Erythroblast (primary cell): Measurements from ENCODE around the gene CARD19.
A peak's percentile ranks its signal among the peaks of the same experiment; 100 is the strongest.

Experiments
- DNase-seq, 2 experiments: peaks; one replicate each; lab custom pipeline; 2025; lab: John Stamatoyannopoulos, UW
- GATA1 ChIP-seq: IDR thresholded peaks from 2 replicates; pipeline ENCODE4 v1.6.1; 2011; ENCODE audit warnings: low read depth, mild to moderate bottlenecking, control low read depth, low read length, moderate library complexity
- POLR2A ChIP-seq: IDR thresholded peaks from 2 replicates; pipeline ENCODE4 v1.6.1; 2011; ENCODE audit warnings: mild to moderate bottlenecking, low read length

The CARD19 gene

DNA sequence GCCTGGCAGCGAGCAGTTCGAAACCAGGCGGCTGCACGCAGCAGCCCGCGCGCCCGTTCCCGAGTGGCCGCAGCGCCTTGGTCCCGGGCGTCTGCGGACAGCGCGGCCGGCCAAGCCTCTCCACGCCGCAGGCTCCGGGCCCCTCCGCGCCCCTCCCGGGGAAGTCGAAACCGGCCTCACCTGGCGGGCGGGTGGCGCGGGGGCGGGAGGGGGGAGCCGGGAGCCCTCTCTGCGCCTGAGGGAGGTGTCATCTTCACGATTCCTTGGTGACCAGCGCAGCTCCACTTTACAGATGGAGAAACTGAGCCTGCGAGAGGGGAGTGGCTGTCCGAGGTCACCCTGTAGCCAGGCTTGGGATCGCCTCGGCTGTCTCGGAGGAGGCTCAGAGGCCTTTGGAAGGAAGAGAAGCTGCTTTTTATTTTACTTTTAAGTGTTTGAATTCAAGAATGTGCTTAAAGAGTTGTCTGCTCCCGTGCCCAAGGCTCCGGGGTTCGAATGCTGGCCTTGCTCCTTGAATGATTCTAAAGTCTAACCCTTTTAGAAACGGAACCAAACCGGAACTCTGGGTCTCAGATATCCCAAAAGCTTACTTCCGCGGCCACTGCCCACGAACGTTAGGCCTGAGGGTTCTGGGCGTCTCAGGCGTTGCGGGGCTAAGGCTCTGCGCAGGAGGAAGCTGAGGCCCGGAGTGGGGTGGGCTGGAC, 36.9 kb upstream of the CARD19 start:
- TF ChIP-seq GATA1 (no peak), POLR2A (no peak)

GRCh38 chr9:93059715-93060578, 36.1 kb upstream of the CARD19 start:
- no peak for TF ChIP-seq POLR2A
- TF ChIP-seq GATA1, result no peak
- no peak for DNase-seq

More for the DNA sequence above, 36.9 kb upstream of the CARD19 start:
- DNase-seq, result peak in 1 of 2 experiments; percentile 9

DNA sequence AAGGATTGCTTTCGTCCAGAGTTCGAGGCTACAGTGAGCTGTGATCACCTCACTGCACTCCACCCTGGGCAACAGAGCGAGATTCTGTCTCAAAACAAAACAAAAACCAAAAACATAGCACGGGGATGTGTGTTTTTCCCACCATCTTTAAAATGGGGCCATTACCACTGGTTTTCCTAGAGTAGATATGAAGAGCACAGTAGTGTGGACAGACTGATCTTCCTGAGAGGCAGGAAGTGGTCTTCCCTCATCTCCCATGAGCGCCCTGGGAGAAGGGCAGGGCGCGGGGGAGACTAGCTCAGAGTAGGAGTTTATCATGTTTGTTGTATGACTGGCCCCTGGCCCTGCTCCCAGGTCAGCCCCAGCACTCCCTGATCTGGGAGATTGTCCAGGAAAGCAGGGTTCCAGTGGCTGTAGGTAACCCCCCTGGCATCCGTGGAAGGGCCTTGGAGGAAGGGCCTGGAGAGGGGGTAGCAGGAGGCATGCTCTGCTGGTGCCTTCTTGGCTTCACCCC, 35.2 kb upstream of the CARD19 start:
- TF ChIP-seq POLR2A, result no peak
- TF ChIP-seq GATA1, result no peak

GRCh38 chr9:93061260-93061751, 34.7 kb upstream of the CARD19 start:
- TF ChIP-seq GATA1 (no peak), POLR2A (no peak)
- no peak for DNase-seq

More for the DNA sequence above, 35.2 kb upstream of the CARD19 start:
- no peak for DNase-seq

GRCh38 chr9:93061791-93062763, 33.9 kb upstream of the CARD19 start:
- TF ChIP-seq POLR2A (no peak), GATA1 (no peak)
- DNase-seq, result no peak

DNA sequence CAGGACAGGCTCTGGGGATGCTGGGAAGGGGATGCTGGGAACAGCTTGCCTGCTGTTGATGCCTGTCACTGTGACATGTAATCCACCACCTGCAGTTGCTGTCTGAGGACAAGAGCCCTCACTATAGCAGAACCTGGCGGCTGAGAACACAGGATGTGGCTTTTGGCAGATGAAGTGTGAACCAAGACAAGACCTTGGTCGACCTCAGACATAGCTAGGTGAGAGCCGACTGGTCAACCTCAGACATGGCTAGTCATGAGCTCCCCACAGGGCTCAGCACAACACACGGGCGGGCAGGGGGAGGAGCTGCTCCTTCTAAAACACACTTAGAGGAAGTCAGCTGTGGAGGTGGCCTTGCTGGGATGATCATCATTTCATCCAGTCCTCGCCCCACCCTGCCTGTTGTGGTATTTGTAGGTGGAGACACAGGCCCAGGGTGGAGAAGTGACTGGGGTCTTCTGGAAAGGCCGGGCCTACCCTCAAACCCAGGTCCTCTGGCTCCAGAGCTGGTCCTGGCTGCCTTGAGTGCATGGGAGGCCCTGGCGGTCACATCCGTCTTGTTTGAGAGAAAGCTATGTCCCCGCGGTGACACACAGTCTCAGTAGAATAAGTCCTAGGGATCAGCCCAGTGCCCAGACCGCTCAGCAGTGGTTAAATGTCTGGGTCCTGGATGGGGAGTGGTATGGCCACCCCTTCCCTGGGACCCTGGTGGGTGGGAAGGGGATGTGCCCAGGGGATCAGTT, 31.5 kb upstream of the CARD19 start:
- peak in 1 of 2 experiments; percentile 16 for DNase-seq

DNA sequence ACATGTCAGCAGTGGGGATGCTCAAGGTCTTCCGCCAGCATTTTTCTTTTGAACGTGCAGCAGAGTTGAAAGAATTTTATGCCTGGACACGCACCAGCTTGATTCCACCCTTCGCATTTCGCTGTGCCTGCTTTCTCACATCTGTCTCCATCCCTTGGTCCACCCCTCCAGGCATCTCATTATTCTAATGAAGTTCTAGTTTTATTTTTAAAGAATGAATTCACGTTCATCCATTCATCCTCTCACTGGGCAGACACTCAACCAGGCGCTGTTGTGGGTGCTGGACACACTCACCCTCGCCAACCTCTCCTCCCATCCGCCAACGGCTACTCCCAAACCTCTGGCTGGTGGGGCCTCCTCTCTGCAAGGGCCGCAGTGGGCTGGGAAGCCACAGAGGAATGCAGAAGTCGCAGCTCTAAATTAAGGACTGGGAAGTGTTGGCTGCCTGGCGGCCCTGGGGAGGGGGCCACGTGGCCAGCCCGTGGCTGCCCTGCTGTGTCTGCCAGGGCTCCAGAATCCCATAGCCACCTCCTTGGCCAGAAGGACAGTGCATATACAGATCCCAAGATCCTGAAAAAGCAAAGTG, 30.8 kb upstream of the CARD19 start:
- no peak for TF ChIP-seq GATA1
- no peak for DNase-seq

More for the DNA sequence above, 31.5 kb upstream of the CARD19 start:
- no peak for TF ChIP-seq POLR2A
- TF ChIP-seq GATA1, result no peak

GRCh38 chr9:93066978-93067603, 28.9 kb upstream of the CARD19 start:
- DNase-seq, result peak in 1 of 2 experiments; percentile 21
- TF ChIP-seq POLR2A (no peak), GATA1 (no peak)

DNA sequence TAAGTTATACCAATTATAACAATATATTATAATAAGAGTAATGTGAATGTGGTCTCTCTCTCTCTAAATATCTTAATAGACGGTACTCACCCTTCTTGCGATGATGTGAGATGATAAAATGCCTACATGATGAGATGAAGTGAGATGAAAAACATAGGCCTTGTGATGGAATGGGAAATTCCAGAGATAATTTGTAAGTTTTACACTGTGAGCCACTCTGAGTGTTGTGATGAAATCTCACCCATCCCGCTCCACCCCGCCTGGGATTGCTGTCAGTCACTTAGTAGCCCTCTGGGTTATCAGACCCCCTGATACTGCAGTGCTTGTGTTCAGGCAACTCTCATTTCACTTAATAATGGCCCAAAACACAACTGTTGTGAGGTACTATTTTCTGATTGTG, 27.1 kb upstream of the CARD19 start:
- no peak for DNase-seq
- TF ChIP-seq GATA1 (no peak), POLR2A (no peak)

DNA sequence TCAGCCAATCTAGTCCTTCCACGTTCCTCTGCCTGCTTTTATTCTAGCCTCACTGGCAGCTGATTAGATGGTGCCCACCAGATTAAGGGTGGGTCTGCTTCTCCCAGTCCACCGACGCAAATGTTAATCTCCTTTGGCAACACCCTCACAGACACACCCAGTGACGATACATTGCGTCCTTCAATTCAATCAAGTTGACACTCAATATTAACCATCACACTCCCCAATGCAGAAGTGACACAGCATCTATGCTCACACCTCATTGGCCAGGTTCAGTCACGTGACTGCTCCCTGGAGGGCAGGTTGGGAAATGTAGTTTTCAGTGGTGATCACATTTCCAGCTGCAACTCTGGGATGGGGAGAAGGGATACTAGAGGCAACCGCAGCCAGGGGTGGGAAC, 24.6 kb upstream of the CARD19 start:
- peak; percentile 85 to 89 for DNase-seq
- TF ChIP-seq GATA1, result no peak
- no peak for TF ChIP-seq POLR2A

- peak; percentile 20 to 47 for DNase-seq
- no peak for TF ChIP-seq POLR2A
- no peak for TF ChIP-seq GATA1
These were observed 23.6 kb upstream of the CARD19 start for GRCh38 chr9:93072383-93072795.
